ENCODE results near the gene RNASEH1. TPM values are rescaled to one million over a fixed set of nuclear protein-coding genes. Genes with fewer than 3 reads are reported as not detected.

Gene RNASEH1
- total and polyA plus RNA-seq, 10 of the 15 experiments (the other 5 are each of a cell fraction or from before 2014, with no cell fraction given) = 18.2 to 68.5 (median 28.2) TPM

- TF ChIP-seq IRF3 (IDR thresholded peaks at IDR 0.05) = no peak
- TF ChIP-seq CBX3 (IDR thresholded peaks at IDR 0.05; ENCODE audit: borderline replicate concordance, low read depth) = no peak
- TF ChIP-seq TCF7 (IDR thresholded peaks at IDR 0.05; ENCODE audit: borderline replicate concordance) = no peak
- no peak for TF ChIP-seq RFX5 (IDR thresholded peaks at IDR 0.05; ENCODE audit: low read depth, low read length)
Observed at GRCh38 chr2:3505771-3506170, 52.4 kb downstream of the RNASEH1 start (continued).

GRCh38 chr2:3504741-3505140, 53.4 kb downstream of the RNASEH1 start:
- Histone ChIP-seq H3K36me3 (ENCODE audit: control insufficient read depth in 2 of 2, insufficient read depth in 2 of 2, low read length in 1 of 2) (no peaks in the 10 kb centered on the region; a peak in 2 of 4 replicates), H4K20me1 (ENCODE audit: control insufficient read depth, insufficient read depth) (no peaks in the 10 kb centered on the region), H3K9ac (ENCODE audit: control insufficient read depth, insufficient read depth, low read length) (no peak overlapping the region), H3K27me3 (replicated peaks in 1 of 2; ENCODE audit: control insufficient read depth in 2 of 2, insufficient read depth in 2 of 2, low read length in 1 of 2) (no peaks in the 10 kb centered on the region), H3K4me2 (ENCODE audit: control insufficient read depth, insufficient read depth) (no peak overlapping the region), H3K27ac (ENCODE audit: control insufficient read depth, insufficient read depth) (no peak overlapping the region), H2AFZ (ENCODE audit: control insufficient read depth, low read depth, low read length) (no peak overlapping the region), H3K9me3 (replicated peaks; ENCODE audit: control insufficient read depth, insufficient read depth, low read length) (no peaks in the 10 kb centered on the region), H3K79me2 (ENCODE audit: control insufficient read depth, insufficient read depth, low read length) (no peaks in the 10 kb centered on the region), H3K4me3 (no peak overlapping the region), H3K4me1 (ENCODE audit: control insufficient read depth, insufficient read depth, low read length) (no peaks in the 10 kb centered on the region)
- TSS peak; percentile 47 for BruUV-seq (replicated peaks)
- intact Hi-C loops (cut with micrococcal nuclease; ENCODE audit: unreplicated experiment) (no loop called here), in situ Hi-C loops (cut with MboI) (no loop called here)
- ATAC-seq (no peak), DNase-seq (ENCODE audit: low read depth, low spot score) (no peak), FAIRE-seq (no peak)
- POLR2A ChIA-PET = no interaction called here
- CTCF ChIA-PET = no interaction called here
- SMC1A ChIA-PET (ENCODE audit: uncharacterized antibody, unreplicated experiment) = no interaction called here
- RAD21 ChIA-PET (ENCODE audit: unreplicated experiment) = no interaction called here
- WGBS (ENCODE audit: insufficient coverage, insufficient replicate concordance, low lambda C conversion rate, missing lambda C conversion rate) = 100% methylated on average over 5 of the region's 5 CpGs
- TF ChIP-seq MAX (IDR thresholded peaks at IDR 0.05; ENCODE audit: low read depth, low read length) (no peak), STAT3 (IDR thresholded peaks at IDR 0.05; ENCODE audit: low read depth, low read length) (no peak), CBX5 (IDR thresholded peaks at IDR 0.05; ENCODE audit: low read depth) (no peak), PAX8 (IDR thresholded peaks at IDR 0.05) (no peak), ZBTB4 (CRISPR knock-in tag; IDR thresholded peaks at IDR 0.05) (no peak), HDGF (IDR thresholded peaks at IDR 0.05) (no peak), USF1 (IDR thresholded peaks at IDR 0.05; ENCODE audit: borderline replicate concordance, extremely low read length, insufficient read depth, low read depth, low read length) (no peak), SMC3 (IDR thresholded peaks at IDR 0.05; ENCODE audit: borderline replicate concordance, low read length) (no peak), BCLAF1 (IDR thresholded peaks at IDR 0.05) (no peak), RUNX3 (IDR thresholded peaks at IDR 0.05; ENCODE audit: low read length) (no peak), CBX3 (IDR thresholded peaks at IDR 0.05; ENCODE audit: borderline replicate concordance, low read depth) (no peak), NR2F1 (conservative IDR thresholded peaks at IDR 0.05) (no peak)
